Body of pancreas (tissue), 4 donors: ENCODE data around the gene APLNR. TPM values are rescaled to one million over a fixed set of nuclear protein-coding genes. Genes with fewer than 3 reads are reported as not detected.

Experiments used
- ATAC-seq: fragments of 150-250 bp; one replicate; pipeline ENCODE4 v1.9.1; 2016
- DNase-seq, 4 donors: peaks; one replicate each; pipeline ENCODE4 v3.0.0-alpha.2; 2019
- H3K27ac ChIP-seq, 4 donors: fragments of 200-600 bp; sonication (generic); 1 replicate in 3 of 4; 2 replicates in 1 of 4; pipeline versions ENCODE4 v1.5.1 to v1.6.1; 2016 to 2019; ENCODE audit warnings: mild to moderate bottlenecking in 1 of 4, mixed read lengths in 1 of 4, moderate library complexity in 1 of 4
- H3K27me3 ChIP-seq, 2 donors: fragments of 200-600 bp; sonication (generic); one replicate each; pipeline ENCODE4 v1.6.0; 2016; ENCODE audit warnings: mild to moderate bottlenecking in 1 of 2
- H3K36me3 ChIP-seq, 2 donors: fragments of 200-600 bp; sonication (generic); replicated peaks in 1 of 2; 2 replicates each; pipeline ENCODE4 v1.5.1; 2016; ENCODE audit warnings: low read depth in 2 of 2; ENCODE audit not compliant: insufficient read depth in 1 of 2
- H3K4me1 ChIP-seq: fragments of 200-600 bp; sonication (generic); one replicate; pipeline ENCODE4 v1.6.0; 2016
- H3K4me3 ChIP-seq, 2 donors: fragments of 200-600 bp; sonication (generic); 1 replicate in 1 of 2; 2 replicates in 1 of 2; pipeline ENCODE4 v1.5.1; 2016 to 2019
- H3K9me3 ChIP-seq, 3 donors: fragments of 200-600 bp; sonication (generic); 1 replicate in 2 of 3; 2 replicates in 1 of 3; pipeline ENCODE4 v1.5.1; 2016
- CTCF ChIP-seq, 7 experiments: fragments of 450-650 bp in 4 of 7; fragments of 200-600 bp in 3 of 7; sonication (generic) in 3 of 7; IDR thresholded peaks; one replicate each; pipeline ENCODE4 v1.5.1; 2016 to 2019; ENCODE audit warnings: antibody characterized with exemption in 7 of 7
- POLR2A ChIP-seq, 3 donors: fragments of 450-650 bp; IDR thresholded peaks; one replicate each; pipeline ENCODE4 v1.6.1; 2016; ENCODE audit warnings: antibody characterized with exemption in 3 of 3, mild to moderate bottlenecking in 2 of 3
- WGBS, 2 donors: methylation state at CpG; one replicate each; pipeline ENCODE4 v1.1.5; 2017; 5-methylcytosine and 5-hydroxymethylcytosine counted together
- intact Hi-C: fragments of 100-400 bp; cut with DNase I; formaldehyde crosslinking; loops from one replicate; pipeline ENCODE4 v1.15.1; 2023
- total RNA-seq, 2 donors: library from RNA; depleted of rRNA; stranded (reverse); fragments of >200 nt; gene quantifications; one replicate each; pipeline ENCODE4 v1.1.0, GENCODE V29; 2016

APLNR gene
- total RNA-seq, 2 donors from 2014 or later: 0.66 to 1.3 TPM

- DNase-seq: no peak
- 34 to 42% methylated on average over 4 to 5 of the region's 5 CpGs for WGBS, 2 donors
- intact Hi-C loops: loop anchor here (10.0 kb wide), 1 partner anchor 86 kb away; no protein-coding TSS in a partner anchor
Observed at GRCh38 chr11:57230316-57230715, 6.7 kb downstream of the APLNR start.

GRCh38 chr11:57228600-57228999 is 8.4 kb downstream of the APLNR start:
- ATAC-seq: no peak
- Histone ChIP-seq H3K4me3 (no peak overlapping the region), H3K27ac (no peak overlapping the region), H3K4me1 (no peaks in the 10 kb centered on the region), H3K36me3 (no peaks in the 10 kb centered on the region), H3K27me3 (no peaks in the 10 kb centered on the region), H3K9me3 (no peaks in the 10 kb centered on the region)
- WGBS, 2 donors: 41 to 65% methylated on average over 3 of the region's 3 CpGs
- TF ChIP-seq CTCF (IDR thresholded peaks at IDR 0.05) (no peak), POLR2A (IDR thresholded peaks at IDR 0.05) (no peak)
- DNase-seq: no peak
- intact Hi-C loops: no loop called here

More at GRCh38 chr11:57230316-57230715, 6.7 kb downstream of the APLNR start:
- H3K27me3 ChIP-seq: no peaks in the 10 kb centered on the region
- H3K9me3 ChIP-seq: no peaks in the 10 kb centered on the region
- H3K4me1 ChIP-seq: no peaks in the 10 kb centered on the region
- no peak overlapping the region for H3K27ac ChIP-seq
- TF ChIP-seq CTCF (IDR thresholded peaks at IDR 0.05): no peak
- no peak for TF ChIP-seq POLR2A (IDR thresholded peaks at IDR 0.05)
- ATAC-seq: no peak
- no peaks in the 10 kb centered on the region for H3K36me3 ChIP-seq
- no peak overlapping the region for H3K4me3 ChIP-seq

DNA sequence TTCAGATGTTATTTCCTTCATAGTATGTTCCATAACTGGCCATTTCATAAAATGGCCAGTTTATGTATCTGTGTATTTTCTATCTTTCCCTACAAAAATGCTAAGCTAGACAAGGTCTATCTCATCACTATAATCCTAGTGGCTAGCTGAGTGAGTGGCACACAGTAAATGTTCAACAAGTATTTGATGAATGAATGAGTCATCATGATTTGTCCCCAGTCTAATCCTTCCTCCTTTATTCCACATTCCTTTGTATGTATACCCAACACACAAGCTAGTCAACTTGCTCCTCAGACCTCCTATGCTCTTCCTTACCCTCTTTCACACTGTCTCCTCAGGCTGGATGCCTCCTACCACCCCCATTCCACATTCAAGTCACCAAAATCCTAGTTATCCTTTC is 12.5 kb downstream of the APLNR start:
- DNase-seq (no peak), ATAC-seq (no peak)
- no peak for TF ChIP-seq CTCF (IDR thresholded peaks at IDR 0.05)
- no peak for TF ChIP-seq POLR2A (IDR thresholded peaks at IDR 0.05)
- no peak overlapping the region for H3K27ac ChIP-seq
- no peaks in the 10 kb centered on the region for H3K9me3 ChIP-seq
- no peaks in the 10 kb centered on the region for H3K27me3 ChIP-seq
- intact Hi-C loops: no loop called here
- H3K36me3 ChIP-seq: no peaks in the 10 kb centered on the region
- no peak overlapping the region for H3K4me3 ChIP-seq
- H3K4me1 ChIP-seq: no peaks in the 10 kb centered on the region

DNA sequence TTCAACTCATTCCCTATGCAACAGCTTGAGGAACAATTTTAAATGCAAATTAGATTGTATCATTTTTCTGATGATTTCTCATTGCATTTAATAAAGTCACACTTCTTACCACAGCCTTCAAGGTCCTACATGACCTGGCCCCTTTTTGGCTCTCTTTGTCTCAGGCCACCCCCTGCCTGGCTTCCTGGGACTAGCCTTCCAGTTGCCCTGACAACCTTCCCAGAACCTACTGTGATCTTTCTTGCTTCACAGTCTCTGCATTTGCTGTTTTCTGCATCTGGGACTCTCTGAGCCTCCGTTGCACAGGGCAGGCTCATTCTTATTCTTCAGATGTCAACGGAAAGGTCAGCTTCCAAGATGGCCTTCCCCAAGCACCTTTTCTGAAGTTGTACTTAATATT is 12.9 kb downstream of the APLNR start:
- Histone ChIP-seq H3K9me3 (no peaks in the 10 kb centered on the region), H3K27me3 (no peaks in the 10 kb centered on the region), H3K4me1 (no peaks in the 10 kb centered on the region), H3K36me3 (no peaks in the 10 kb centered on the region), H3K27ac (no peak overlapping the region), H3K4me3 (no peak overlapping the region)
- intact Hi-C loops: no loop called here
- WGBS, 2 donors: 62 to 68% methylated on average over 2 of the region's 2 CpGs
- TF ChIP-seq POLR2A (IDR thresholded peaks at IDR 0.05) (no peak), CTCF (IDR thresholded peaks at IDR 0.05) (no peak)
- no peak for DNase-seq
- no peak for ATAC-seq

DNA sequence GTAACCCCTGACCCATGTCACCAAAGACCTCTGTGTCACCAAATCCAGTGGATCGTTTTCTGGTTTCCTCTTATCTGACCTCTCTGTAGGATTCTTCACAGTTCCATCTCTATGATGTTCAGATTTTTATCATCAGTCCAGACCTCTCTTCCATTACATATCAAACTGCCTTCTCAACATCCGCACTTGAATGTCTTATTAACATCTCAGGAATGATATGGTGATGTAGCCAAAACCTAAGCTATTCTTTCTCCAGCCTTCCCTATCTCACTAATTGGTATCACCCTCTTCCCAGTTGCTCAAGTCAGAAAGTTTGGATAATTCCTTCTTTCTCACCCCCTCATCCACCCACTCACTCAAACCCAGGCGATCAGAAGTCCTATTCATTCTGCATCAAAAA is 13.4 kb downstream of the APLNR start:
- intact Hi-C loops: no loop called here
- no peaks in the 10 kb centered on the region for H3K4me1 ChIP-seq
- DNase-seq (no peak), ATAC-seq (no peak)
- WGBS, 2 donors: 62 to 63% methylated on average over 3 of the region's 3 CpGs
- no peaks in the 10 kb centered on the region for H3K9me3 ChIP-seq
- H3K27me3 ChIP-seq: no peaks in the 10 kb centered on the region
- no peak overlapping the region for H3K27ac ChIP-seq
- no peak overlapping the region for H3K4me3 ChIP-seq
- TF ChIP-seq POLR2A (IDR thresholded peaks at IDR 0.05): no peak
- TF ChIP-seq CTCF (IDR thresholded peaks at IDR 0.05): no peak
- H3K36me3 ChIP-seq: no peaks in the 10 kb centered on the region
